GM10248 (cell line): ENCODE data around the gene CFDP1.

Source experiments
- CTCF ChIA-PET: fragments of 300-600 bp; sonication (Branson Sonifier 250); formaldehyde crosslinking; extraction: SDS; loops from one replicate; lab custom pipeline; 2021; ENCODE audit warnings: antibody characterized with exemption; lab: Yijun Ruan, JAX
- POLR2A ChIA-PET: fragments of 350-650 bp; sonication (Branson Sonifier 250); formaldehyde crosslinking; extraction: SDS; loops from one replicate; lab custom pipeline; 2020; ENCODE audit warnings: antibody characterized with exemption; lab: Yijun Ruan, JAX
- DNase-seq: peaks from one replicate; pipeline ENCODE4 v3.0.0; 2012; ENCODE audit errors: extremely low spot score
- CTCF ChIP-seq: IDR thresholded peaks from 2 replicates; pipeline ENCODE4 v1.5.1; 2012; ENCODE audit warnings: mild to moderate bottlenecking, low read depth; ENCODE audit errors: extremely low read depth, missing control alignments, control extremely low read depth

Gene CFDP1

GRCh38 chr16:75415169-75415905 lies 18.0 kb downstream of the CFDP1 start:
- CTCF ChIA-PET = interaction anchor here (0.7 to 3.4 kb wide), 5 partner anchors 9 to 216 kb away, joined by 3 to 18 read pairs (median 3); no protein-coding TSS in a partner anchor
- POLR2A ChIA-PET = no interaction called here
- TF ChIP-seq CTCF = no peak
- no peak for DNase-seq

GRCh38 chr16:75413951-75414350 lies 19.4 kb downstream of the CFDP1 start:
- DNase-seq = no peak
- POLR2A ChIA-PET = no interaction called here
- no peak for TF ChIP-seq CTCF
- CTCF ChIA-PET = interaction anchor here (1.4 to 3.4 kb wide), 2 partner anchors 11 to 215 kb away, joined by 5 to 18 read pairs; no protein-coding TSS in a partner anchor

GRCh38 chr16:75406943-75407342 lies 26.4 kb downstream of the CFDP1 start:
- DNase-seq = no peak
- ChIA-PET CTCF (interaction anchor here (0.8 to 7.2 kb wide), 7 partner anchors 9 to 207 kb away, joined by 3 to 51 read pairs (median 4); no protein-coding TSS in a partner anchor), POLR2A (interaction anchor here (0.6 kb wide), 1 partner anchor 153 kb away, joined by 5 read pairs; no protein-coding TSS in a partner anchor)
- TF ChIP-seq CTCF = no peak

GRCh38 chr16:75402821-75403475 lies 30.4 kb downstream of the CFDP1 start:
- POLR2A ChIA-PET = no interaction called here
- CTCF ChIA-PET = interaction anchor here (0.7 to 7.2 kb wide), 25 partner anchors 9 to 207 kb away, joined by 3 to 51 read pairs (median 4); partner anchors contain the start of gene CTRB2
- peak; percentile 53 for TF ChIP-seq CTCF
- DNase-seq = peak; percentile 46

- ChIA-PET CTCF (interaction anchor here (0.7 to 7.2 kb wide), 22 partner anchors 10 to 589 kb away, joined by 3 to 51 read pairs (median 4); partner anchors contain the start of gene CTRB2), POLR2A (no interaction called here)
- no peak for DNase-seq
- TF ChIP-seq CTCF = no peak
Observed at GRCh38 chr16:75402159-75402820, 31.0 kb downstream of the CFDP1 start.

GRCh38 chr16:75401691-75402090 lies 31.6 kb downstream of the CFDP1 start:
- ChIA-PET POLR2A (no interaction called here), CTCF (interaction anchor here (0.7 to 7.2 kb wide), 21 partner anchors 10 to 588 kb away, joined by 3 to 51 read pairs (median 4); partner anchors contain the start of gene CFDP1)
- DNase-seq = no peak
- TF ChIP-seq CTCF = no peak
